HG03039 (cell line): ENCODE measurements around the gene PAPOLB.

Experiments used
- ATAC-seq: cut with Tn5 transposase; IDR thresholded peaks from one replicate; pipeline ENCODE4 v1.9.1; 2021; ENCODE audit warnings: mild to moderate bottlenecking, moderate library complexity; ENCODE audit not compliant: unreplicated experiment

PAPOLB gene

GRCh38 chr7:4842319-4843064, 19.3 kb downstream of the PAPOLB start:
- ATAC-seq, result no peak

DNA sequence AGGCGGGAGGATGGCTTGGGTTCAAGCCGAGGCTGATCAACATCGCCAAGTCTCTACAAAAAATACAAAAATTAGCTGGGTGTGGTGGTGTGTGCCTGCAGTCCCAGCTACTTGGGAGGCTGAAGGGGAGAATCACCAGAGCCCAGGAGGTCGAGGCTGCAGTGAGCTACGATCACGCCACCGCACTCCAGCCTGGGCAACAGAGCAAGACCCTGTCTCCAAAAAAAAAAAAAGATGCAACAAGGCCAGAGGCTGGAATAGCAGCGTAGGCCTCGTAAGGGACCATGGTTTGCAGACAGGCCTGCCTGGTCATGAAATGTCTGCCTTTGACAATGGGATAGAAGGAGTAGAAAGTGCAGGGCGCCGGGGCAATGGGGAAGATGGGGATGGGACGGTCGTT, 20.0 kb downstream of the PAPOLB start:
- no peak for ATAC-seq

- no peak for ATAC-seq
Observed at GRCh38 chr7:4841007-4841784, 20.6 kb downstream of the PAPOLB start.

DNA sequence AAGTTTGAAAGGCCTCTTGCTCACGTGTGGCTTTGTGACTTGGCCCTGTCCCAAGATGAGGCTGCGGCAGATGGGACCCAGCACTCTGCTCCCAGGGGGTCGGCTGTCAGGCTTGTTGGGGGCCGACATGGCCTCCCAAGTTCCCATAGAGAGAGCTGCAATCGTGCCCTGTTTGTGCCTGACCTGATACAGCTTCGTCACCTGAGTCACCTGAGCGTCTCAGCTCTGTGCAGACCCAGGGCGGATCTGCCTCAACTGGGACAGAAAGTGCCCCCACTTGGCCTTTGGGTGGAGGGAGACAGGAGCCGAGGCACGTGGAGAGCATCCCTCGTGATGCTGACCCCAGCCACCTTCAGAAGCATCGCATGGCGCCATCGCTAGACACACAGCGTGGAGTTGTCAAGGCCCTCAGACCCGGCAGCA, 21.7 kb downstream of the PAPOLB start:
- no peak for ATAC-seq

DNA sequence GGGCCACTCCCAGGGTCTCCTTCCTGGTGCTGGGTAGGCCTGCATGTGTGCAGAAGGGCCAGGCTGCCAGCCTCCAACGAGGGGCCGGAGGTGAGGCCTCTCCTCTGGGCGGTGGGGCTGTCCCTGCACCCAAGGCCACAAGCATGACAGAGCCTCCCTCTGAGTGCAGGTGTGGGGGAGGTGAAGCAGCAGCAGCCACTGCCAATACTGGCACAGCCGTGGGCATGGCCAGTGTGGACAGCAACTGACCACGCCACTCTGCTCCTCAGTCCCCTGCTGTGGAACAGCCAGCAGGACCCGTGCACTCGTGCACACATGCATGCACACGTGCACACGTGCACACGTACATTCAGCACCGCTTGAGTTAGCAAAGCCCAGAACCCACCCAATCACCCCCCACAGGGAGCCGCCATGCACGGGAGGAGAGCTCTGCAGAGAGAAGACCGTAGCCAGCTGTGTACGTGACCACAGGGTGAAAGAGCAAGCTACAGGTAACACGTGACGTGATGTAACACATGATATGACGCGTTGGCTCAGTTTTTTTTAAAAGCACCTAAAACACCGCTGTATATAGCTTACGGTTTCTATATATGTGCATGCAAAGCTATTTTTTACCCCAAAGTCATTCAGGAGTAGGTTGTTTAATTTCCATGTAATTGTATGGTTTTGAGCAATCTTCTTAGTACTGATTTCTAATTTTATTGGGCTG, 23.1 kb downstream of the PAPOLB start:
- ATAC-seq, result no peak

DNA sequence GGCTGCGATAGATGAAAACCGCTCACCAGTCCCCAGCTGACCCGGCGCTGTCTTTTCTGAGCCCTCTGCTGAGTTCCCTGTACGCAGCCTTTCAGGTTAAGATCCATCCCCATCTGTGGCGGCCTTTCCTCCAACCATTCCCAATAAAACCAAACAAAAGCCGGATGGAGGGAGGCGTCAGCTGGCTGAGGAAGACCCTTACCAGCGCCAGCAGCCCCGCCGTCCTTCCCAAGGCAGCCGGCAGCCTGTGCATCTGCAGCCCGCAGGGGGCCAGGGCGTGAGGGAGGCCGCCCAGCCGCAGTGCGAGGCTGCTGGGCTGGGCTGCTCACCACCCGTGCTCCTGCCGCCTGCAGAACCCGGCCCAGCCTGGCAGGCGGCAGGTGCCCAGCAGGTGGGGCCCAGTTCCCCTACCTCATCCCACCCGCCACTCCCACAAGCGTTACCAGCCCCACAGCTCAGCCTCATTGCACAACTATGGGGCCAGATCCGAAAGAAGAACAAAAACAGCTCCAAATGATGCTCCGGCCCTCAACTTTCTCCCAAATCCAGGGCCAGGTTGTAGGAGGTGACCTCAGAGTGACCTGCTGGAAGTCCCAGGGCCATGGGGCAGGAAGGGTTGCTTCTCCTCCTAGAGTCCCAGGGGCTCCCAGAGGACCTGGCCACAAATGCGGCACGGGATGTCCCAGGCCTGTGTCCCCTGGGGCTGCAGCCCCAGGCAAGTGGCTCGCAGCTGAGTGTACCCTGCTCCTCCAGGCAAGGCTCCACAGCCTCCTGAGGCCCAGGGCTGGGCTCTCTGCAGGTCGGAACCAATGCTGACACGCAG, 23.8 kb downstream of the PAPOLB start:
- ATAC-seq, result no peak

DNA sequence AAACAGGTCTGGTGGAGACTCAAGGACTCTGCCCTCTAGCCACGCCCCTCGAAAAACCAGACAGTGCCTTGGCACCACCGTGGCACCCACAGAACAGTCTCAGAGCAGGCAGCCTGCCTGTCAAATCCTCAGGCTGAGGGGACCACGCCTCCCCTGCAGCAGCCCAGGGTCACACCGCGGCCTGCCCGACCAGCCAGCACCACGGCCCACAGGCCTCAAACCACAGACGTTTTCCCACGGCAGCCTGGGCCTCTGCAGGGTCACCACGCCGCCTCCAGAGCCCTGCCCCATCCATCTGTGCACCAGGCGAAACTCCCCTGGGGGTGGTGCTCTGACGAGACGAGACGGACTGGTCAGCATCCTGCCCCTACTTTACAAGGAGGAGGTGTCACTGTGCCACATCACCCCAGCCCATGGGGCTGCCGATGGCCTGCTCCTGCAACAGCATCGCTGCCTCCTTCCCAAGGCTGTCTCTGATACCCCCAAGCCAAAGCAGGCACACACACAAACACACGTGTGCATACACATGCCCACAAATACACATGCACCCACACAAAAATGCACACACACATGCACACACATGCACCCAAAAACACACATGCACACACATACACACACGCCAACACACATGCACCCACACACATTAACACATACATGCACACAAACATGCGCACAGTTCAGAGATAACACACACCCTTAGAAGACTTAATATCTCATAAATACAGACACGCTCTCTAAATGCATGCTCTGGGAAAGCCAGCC, 24.6 kb downstream of the PAPOLB start:
- no peak for ATAC-seq

- ATAC-seq, result no peak
Observed at GRCh38 chr7:4836206-4836661, 25.6 kb downstream of the PAPOLB start.

DNA sequence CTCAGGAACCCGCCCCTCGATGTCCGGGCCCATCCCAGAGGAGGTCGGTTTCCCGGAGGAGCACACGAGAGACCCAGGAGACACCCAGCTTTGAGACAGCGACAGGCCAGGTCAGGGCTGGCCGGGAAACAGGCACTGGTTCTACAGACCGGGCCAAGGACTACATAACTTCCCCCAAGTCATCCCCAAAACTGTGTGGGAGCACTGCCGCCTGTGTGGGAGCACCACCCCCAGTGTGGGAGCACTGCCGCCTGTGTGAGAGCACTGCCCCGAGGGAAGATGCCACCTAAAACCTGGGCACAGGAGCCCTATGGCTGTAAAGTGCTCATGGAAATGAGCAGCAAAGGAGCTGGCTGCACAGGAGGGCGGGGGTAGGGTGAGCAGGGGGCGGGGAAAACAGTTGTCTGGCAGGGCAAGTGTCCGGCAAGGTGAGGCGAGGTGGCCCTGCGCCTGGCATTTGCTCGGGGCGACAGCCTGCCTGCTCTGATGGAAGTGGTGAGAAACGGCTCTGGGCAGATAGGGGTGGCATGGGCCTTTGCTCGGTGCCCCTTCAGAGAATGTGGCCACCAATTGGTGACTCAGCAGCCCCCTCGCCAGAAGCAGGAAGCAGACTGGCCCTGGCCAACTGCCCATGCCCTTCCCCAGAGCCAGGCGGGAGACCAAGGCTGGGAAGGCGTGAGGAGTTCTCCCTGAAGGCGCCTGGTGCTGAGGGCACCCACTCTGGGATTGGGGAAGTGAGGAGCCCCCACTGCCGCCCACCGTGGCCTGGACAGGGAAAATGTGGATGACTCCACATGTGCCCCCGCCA, 26.2 kb downstream of the PAPOLB start:
- no peak for ATAC-seq

GRCh38 chr7:4834601-4835397, 27.0 kb downstream of the PAPOLB start:
- no peak for ATAC-seq

GRCh38 chr7:4833691-4834600, 27.9 kb downstream of the PAPOLB start:
- ATAC-seq, result no peak

DNA sequence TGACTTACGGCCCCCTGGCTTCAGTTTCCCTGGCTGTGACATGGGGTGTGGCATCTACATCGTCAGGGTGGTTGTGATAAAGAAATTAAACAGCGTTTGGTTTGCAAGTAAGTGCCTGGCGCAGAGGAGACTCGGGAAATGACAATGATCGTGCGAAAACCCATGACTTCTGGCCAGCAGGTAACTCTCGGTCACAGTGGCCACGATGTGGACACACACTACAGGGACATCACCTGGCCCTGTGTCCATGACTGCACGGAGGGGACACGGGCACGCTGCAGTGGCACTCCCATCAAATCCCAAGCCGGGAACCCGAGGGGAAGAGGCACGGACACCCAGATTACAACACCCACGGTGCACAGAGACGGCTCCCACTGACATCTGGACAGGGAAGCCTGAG, 28.7 kb downstream of the PAPOLB start:
- no peak for ATAC-seq

DNA sequence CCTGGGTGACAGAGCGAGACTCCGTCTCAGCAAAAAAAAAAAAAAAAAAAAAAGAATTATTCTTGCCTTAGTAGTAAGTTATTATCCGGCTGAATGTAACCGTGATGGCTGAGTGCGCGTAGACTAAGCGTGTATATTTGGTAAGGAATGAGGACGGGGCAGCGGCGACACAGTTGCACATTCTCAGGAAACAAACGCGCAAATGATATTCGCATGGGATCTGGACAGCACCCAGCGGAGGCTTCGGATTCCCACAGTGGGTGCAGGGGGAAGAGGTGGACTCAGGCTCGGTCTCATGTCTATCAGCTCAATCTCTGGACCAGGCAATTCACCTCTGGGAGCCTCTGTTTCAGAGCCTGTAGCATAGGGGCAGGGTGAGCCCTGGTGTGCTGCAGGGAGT, 29.1 kb downstream of the PAPOLB start:
- no peak for ATAC-seq

DNA sequence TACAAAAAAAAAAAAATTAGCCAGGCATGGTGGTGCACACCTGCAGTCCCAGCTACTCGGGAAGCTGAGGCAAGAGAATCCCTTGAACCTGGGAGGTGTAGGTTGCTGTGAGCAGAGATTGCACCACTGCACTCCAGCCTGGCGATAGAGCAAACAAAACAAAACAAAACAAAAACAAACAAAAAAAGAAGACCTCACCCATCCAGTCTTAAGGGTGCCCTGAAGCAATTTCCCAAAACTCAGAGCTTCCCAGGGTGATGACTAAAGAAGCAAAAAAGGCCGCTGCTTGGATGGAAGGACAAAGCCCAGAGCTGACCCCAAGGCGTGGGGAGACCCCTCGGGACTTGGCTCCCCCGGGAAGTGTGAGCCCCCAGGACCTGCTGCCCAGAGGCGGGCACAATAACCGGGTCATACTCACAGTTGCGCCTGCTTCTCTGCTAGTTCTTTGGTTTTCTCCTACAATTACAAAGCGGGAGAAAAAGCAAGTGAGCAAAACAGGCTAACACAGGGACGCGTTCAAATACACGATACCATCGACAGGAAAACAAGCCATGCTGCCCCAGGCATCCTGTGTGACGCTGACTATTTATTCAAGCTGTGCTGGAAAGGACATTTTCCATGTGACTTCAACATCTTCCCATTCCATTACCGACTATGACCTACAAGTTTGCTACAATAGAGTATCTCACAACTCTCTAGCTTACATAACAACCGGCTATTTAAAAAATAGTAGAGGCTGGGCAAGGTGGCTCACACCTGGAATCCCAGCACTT, 29.9 kb downstream of the PAPOLB start:
- ATAC-seq, result no peak

- no peak for ATAC-seq
Observed at GRCh38 chr7:4830176-4830575, 31.7 kb downstream of the PAPOLB start.

GRCh38 chr7:4828720-4829383, 33.0 kb downstream of the PAPOLB start:
- ATAC-seq, result no peak
